CD4-positive, alpha-beta T cell treated with Interleukin-1 beta for 1 hour (primary cell): ENCODE measurements around the gene TMCO6.
A peak's percentile ranks its signal among the peaks of the same experiment; 100 is the strongest.

Source experiments
- DNase-seq, 2 donors: peaks; one replicate each; pipeline ENCODE4 v3.0.0-alpha.2; 2020 to 2022

The TMCO6 gene

DNA sequence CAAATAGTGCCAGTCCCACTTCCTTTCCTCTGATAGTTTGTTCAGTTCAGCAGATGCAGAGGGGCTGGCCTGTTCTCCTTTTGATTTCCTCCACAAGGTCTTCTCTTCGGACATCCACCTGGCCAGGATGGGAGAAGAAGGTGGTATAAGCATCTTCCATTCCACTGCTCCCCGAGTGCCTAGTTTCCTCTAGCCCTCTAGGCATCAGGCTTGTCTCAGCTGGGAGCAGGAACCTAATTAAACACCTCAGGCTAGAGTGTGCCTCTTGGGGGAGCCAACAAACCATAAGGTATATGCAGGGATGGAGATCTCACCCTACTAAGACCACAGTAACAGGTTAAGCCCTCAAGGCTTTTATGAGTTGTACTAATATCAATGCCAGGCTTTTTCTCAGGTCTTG lies 35.0 kb downstream of the TMCO6 start:
- DNase-seq: no peak

DNA sequence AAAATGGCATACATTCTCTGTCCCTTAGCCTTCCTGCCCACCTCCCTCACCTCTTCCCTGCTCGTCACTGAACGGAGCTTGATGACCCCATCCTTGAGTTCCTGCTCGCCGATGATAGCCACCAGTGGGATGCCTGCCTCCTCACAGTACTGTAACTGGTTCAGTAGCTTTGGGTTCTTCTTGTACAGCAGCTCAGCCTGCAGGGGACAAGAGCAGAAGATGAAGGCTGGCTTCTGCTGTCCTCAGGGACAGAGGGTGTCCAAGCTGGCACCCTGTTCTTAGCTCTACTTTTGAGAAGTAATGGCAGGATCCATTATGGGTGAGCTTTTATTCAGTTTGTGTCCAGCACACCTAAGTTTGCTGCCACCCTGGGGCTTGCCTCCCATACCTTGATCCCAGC lies 35.4 kb downstream of the TMCO6 start:
- DNase-seq: no peak

DNA sequence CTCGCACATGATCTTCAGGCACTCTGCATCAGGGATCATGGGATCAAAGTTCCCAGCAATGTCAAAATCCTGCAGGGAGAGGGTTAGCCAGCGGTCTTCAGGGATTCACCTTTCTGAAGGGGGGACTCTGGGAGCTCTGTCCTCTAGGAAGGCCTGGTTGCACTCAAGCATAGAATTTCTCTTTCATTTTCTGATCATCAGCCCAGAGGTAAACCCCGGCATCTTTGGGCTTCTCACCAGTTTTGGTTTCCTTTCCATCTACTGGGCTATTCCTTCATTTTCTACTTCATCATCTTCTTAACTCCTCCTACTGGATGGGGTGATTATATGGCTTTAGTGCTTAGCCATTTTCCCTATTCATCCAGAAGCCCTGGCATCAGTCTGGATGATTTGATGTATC lies 38.7 kb downstream of the TMCO6 start:
- DNase-seq: no peak

DNA sequence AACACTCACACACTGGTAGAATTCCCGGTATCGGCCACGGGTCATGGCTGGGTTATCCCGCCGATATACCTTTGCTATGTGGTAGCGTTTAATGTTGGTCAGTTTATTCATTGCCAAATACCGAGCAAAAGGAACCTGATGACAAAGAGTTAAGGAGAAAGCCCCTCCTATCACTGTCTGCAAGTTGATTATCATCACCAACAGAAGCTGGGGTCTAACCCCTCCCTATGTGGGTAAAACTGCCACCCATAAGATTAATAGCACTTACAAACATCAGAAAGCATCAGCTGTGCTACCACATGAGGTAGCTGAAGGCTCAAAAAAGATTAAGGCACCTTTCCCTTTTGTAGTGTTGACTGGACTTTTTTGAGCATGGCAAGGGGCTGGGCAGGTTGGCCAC lies 39.7 kb downstream of the TMCO6 start:
- DNase-seq: no peak

DNA sequence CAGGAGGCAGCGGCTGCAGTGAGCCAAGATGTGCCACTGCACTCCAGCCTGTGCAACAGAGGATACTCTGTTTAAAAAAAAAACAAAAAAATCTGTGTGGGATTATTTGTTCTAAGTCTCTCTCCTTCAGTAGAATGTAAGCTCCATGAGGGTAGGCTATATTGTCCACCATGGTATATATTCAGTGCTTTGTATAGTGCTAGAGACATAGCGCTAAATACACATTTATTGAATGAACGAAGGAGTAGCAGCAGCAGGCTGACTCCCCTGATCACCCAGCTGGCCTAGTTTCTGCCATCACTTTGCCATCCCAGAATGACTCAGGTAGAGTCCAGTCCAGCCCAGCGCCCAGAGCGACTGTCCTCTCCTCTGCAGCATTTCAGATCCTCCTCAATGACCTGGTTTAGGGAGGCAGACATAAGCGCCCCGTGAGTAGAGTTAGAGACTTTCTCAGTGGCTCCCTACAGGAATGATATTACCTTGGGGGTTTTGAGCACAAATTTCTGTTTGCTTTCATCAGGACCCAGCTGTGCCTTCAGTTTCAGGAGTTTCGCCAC lies 51.2 kb downstream of the TMCO6 start:
- DNase-seq: no peak

DNA sequence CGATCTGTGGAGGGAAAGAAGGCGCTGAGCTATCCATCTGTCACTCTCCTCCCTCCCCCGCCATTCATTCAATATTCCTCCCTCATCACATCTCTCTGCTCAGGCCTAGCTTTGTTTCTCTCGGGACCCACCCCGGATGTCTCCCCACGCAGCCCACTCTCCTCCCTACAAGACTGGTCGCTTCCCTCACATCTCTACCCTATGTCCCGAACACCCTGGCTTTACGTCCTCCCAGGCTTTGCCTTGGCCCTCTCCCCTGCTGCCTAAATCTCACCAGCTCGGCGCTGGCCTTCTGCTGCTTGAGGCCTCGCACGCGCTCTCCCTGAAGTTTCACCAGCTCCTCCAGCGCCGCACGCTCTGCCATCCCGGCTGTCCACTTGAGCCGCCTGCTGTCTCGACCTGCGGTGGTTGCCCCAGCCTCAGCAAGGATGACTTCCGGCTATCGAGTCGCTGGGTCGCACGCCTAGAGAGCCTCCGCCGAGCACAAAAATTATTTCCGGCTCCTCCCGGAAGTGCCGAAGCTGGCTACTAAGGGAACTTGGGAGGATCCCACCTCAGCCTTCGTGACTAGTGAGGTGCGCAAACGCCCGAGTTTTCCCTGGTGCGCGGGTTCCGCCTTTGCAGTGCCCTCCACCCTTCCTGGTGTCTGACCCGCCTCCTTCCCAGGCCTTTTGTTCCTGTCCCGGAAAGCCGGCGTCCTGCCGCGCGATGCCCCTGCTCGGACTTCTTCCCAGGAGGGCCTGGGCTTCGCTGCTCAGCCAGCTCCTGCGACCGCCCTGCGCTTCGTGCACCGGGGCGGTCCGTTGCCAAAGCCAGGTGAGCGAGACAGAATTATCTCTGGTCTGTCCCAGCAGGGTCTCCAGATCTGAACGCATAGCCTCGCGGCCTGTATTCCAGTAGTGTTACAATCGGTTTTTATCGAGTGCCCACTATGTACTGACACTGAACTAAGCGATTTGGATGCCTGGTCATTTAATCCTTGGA lies 52.0 kb downstream of the TMCO6 start, which contains the start of the genes HARS1 and HARS2:
Gene HARS1, minus strand, starts transcription at position 430 of the 984 bp plus-strand sequence. Its CDS starts 66 bp downstream, at position 364.
Gene HARS2, plus strand, starts transcription at position 515 of the 984 bp plus-strand sequence. Its CDS starts 194 bp downstream, at position 709.
- peak; percentile 85 to 87 for DNase-seq

DNA sequence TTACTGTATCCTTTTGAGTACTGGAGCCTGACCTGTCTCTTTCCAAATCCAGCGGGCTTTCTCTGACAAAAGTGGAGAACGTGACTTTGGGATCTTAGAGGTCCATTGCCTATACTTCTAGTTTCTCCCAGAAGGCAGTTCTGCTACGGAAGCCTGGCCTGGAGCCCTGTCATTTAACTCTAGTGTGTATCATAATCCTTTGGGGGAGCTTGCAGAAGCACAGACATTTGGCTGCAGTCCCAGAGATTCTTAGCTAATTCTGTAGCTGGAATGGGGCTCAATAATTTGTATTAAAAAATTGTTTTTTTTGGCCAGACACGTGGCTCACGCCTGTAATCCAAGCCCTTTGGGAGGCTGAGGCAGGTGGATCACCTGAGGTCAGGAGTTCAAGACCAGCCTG lies 55.0 kb downstream of the TMCO6 start:
- no peak for DNase-seq
